Right lobe of liver (tissue), 6 donors: Measurements from ENCODE around the gene DDIT3. TPM values are rescaled to one million over a fixed set of nuclear protein-coding genes. Genes with fewer than 3 reads are reported as not detected.
A peak's percentile ranks its signal among the peaks of the same experiment; 100 is the strongest.

Experiments
- ATAC-seq, 4 donors: fragments of 200-7000 bp; cut with Tn5 transposase; one replicate each; pipeline ENCODE4 v1.9.1; 2020; ENCODE audit warnings: mild to moderate bottlenecking in 4 of 4, moderate library complexity in 4 of 4
- DNase-seq, 3 donors: peaks; one replicate each; pipeline ENCODE4 v3.0.0-alpha.2; 2020
- H3K27ac ChIP-seq, 3 donors: fragments of 200-600 bp; one replicate each; pipeline ENCODE4 v1.8.0; 2022
- H3K27me3 ChIP-seq, 2 donors: fragments of 200-600 bp; one replicate each; pipeline ENCODE4 v1.8.0; 2022
- H3K36me3 ChIP-seq, 4 donors: fragments of 200-600 bp; sonication (generic) in 1 of 4; one replicate each; pipeline versions ENCODE4 v1.5.1 to v1.8.0; 2017 to 2022; ENCODE audit warnings: control low read depth in 1 of 4
- H3K4me1 ChIP-seq, 4 donors: fragments of 200-600 bp; sonication (generic) in 1 of 4; one replicate each; pipeline versions ENCODE4 v1.5.1 to v1.8.0; 2017 to 2022; ENCODE audit warnings: control low read depth in 1 of 4
- H3K4me3 ChIP-seq, 3 donors: fragments of 200-600 bp; one replicate each; pipeline ENCODE4 v1.8.0; 2022
- H3K9me3 ChIP-seq, 4 donors: fragments of 200-600 bp; sonication (generic) in 1 of 4; one replicate each; pipeline versions ENCODE4 v1.5.1 to v1.8.0; 2017 to 2022; ENCODE audit warnings: control low read depth in 1 of 4
- CTCF ChIP-seq, 4 donors: fragments of 200-600 bp in 3 of 4; fragments of 450-650 bp in 1 of 4; IDR thresholded peaks; one replicate each; pipeline versions ENCODE4 v1.5.1 to v1.8.0; 2016 to 2022; ENCODE audit warnings: antibody characterized with exemption in 4 of 4, mild to moderate bottlenecking in 2 of 4
- POLR2A ChIP-seq: fragments of 450-650 bp; IDR thresholded peaks from one replicate; pipeline ENCODE4 v1.6.1; 2017; ENCODE audit warnings: antibody characterized with exemption, mild to moderate bottlenecking
- WGBS: methylation state at CpG from one replicate; pipeline ENCODE4 v1.1.6; 2018; ENCODE audit warnings: low coverage, low lambda C conversion rate; ENCODE audit not compliant: insufficient coverage; ENCODE audit errors: missing lambda C conversion rate; 5-methylcytosine and 5-hydroxymethylcytosine counted together
- intact Hi-C, 2 donors: fragments of 100-400 bp; cut with DNase I; formaldehyde crosslinking; loops; one replicate each; pipeline versions ENCODE4 v1.11.2 to v1.14.1; 2022
- total RNA-seq, 6 experiments: library from RNA; depleted of rRNA in 2 of 6; stranded (reverse); fragments of >200 nt in 2 of 6; fragmentation: NEBNext Ultra II Directional in 3 of 6; extraction: Animal tissue kit (Norgen Biotek cat#: 25700) in 3 of 6; gene quantifications; one replicate each; pipeline versions ENCODE4 v1.1.0 to v1.2.4, GENCODE V29; 2016 to 2023
- donor health status: DM: no; HTN: yes; CAD: no.
- donor health status: DM: no; HTN: no; CAD: no.
- donor health status: DM: no; HTN: no; CAD: no.
- donor health status: DM: no; HTN: yes; CAD: no.
- donor health status: DM: no; HTN: yes; CAD: no.

DDIT3 gene
- total RNA-seq, 6 experiments from 2014 or later: 11.3 to 26.7 (median 18.7) TPM

- H3K36me3 ChIP-seq: peaks cover 0 to 33% (median 19%) of the 10 kb centered on the region in 4 donors
- no peaks in the 10 kb centered on the region for H3K9me3 ChIP-seq
- H3K4me3 ChIP-seq: no peak overlapping the region
- ATAC-seq (no peak), DNase-seq (no peak)
- intact Hi-C loops: no loop called here
- WGBS: 90% methylated on average over 1 of the region's 1 CpG
- no peaks in the 10 kb centered on the region for H3K27me3 ChIP-seq
- TF ChIP-seq POLR2A (no peak), CTCF (IDR thresholded peaks at IDR 0.05) (no peak)
- H3K4me1 ChIP-seq: no peaks in the 10 kb centered on the region
- no peak overlapping the region for H3K27ac ChIP-seq
Measured at GRCh38 chr12:57536597-57536942, 16.3 kb upstream of the DDIT3 start.

DNA sequence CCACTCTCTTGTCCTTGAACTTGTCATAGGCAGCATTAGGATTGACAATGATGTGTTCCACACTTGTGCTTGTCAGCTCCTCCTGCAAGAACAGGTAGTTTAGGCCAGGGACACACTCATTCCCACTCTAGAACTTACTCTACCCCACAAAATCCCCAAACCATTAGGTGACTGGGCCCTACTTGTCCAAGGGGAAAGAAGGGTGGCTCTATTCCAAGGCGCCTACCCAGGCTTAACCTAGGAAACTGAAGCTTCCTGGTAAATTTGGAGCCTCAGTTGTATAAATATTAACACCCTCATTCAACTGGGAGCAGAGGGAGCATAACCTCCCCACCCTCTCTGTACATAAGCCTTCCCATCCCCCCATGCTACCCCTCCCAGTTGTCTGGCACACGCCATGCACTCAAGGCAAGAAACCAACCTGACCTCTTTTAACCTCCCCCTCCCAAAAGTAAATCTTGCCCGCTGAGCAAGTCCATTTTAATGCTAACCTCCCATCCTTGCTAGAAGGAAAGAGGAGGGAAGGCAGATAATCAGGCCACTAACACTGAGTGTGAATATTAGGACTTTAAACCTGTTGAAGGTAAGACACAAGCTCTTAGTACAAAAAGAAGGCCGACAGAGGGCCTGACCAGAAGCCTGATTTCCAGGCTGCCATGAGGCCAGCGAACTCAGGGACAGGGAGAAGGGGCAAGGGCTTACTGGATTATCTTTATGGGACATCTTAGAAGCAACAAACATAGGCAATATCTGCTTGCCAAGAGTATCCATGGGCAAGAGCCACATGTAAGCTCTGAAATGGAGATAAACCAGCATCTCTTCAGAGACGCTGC is 15.7 kb upstream of the DDIT3 start:
- peaks cover 0 to 33% (median 21%) of the 10 kb centered on the region in 4 donors for H3K36me3 ChIP-seq
- WGBS: 70% methylated on average over 5 of the region's 6 CpGs
- no peaks in the 10 kb centered on the region for H3K27me3 ChIP-seq
- no peak for TF ChIP-seq POLR2A
- no peak for TF ChIP-seq CTCF (IDR thresholded peaks at IDR 0.05)
- no peak overlapping the region for H3K4me3 ChIP-seq
- no peak for DNase-seq
- no peak for ATAC-seq
- H3K27ac ChIP-seq: no peak overlapping the region
- intact Hi-C loops: no loop called here
- no peaks in the 10 kb centered on the region for H3K4me1 ChIP-seq
- H3K9me3 ChIP-seq: no peaks in the 10 kb centered on the region

DNA sequence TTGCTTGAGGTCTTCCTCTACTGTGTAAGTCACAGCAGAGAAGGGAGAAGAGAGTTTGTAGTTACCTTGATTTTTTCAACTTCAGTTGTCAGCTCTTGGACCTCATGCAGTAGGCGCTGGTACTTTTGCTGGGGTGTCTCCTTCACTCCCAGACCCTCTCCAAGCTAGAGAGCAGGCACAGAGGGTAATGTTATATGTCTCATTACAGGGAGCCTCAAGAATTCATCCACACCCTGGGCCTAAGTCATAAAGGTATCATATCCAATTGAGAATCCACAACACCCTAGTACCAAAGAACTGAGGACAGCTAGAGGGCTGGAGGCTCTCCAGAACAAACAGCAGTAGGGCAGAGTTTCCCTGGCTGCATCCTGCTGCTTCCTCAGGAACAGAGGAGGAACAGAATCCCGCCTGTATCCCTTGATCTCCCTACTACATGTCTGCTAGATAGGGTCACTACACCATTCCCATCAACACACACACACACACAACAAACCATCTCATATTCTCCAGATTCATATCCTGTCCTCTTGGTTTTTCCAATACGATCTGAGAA is 14.8 kb upstream of the DDIT3 start:
- ATAC-seq (peak; percentile 57 to 75 (median 64)), DNase-seq (no peak)
- WGBS: 82% methylated on average over 2 of the region's 3 CpGs
- Histone ChIP-seq H3K27ac (no peak overlapping the region), H3K9me3 (no peaks in the 10 kb centered on the region), H3K4me3 (no peak overlapping the region), H3K36me3 (peaks cover 0 to 42% (median 26%) of the 10 kb centered on the region in 4 donors), H3K27me3 (no peaks in the 10 kb centered on the region), H3K4me1 (no peaks in the 10 kb centered on the region)
- TF ChIP-seq CTCF (IDR thresholded peaks at IDR 0.05): no peak
- TF ChIP-seq POLR2A: no peak
- intact Hi-C loops: no loop called here

- ATAC-seq (no peak), DNase-seq (no peak)
- H3K27ac ChIP-seq: no peak overlapping the region
- H3K4me3 ChIP-seq: no peak overlapping the region
- intact Hi-C loops: no loop called here
- H3K4me1 ChIP-seq: no peaks in the 10 kb centered on the region
- peaks cover 0 to 50% (median 30%) of the 10 kb centered on the region in 4 donors for H3K36me3 ChIP-seq
- H3K9me3 ChIP-seq: no peaks in the 10 kb centered on the region
- TF ChIP-seq POLR2A (no peak), CTCF (IDR thresholded peaks at IDR 0.05) (no peak)
- WGBS: 86% methylated on average over 2 of the region's 5 CpGs
- no peaks in the 10 kb centered on the region for H3K27me3 ChIP-seq
Measured at GRCh38 chr12:57534250-57534649, 13.9 kb upstream of the DDIT3 start.
